ENCODE measurements around the gene MCTP1.
"Not testable (repeated sequence)": the region's sequence is repeated elsewhere in the genome, so short reads cannot be mapped to it uniquely, and the experiment has no call there.

The MCTP1 gene

DNA sequence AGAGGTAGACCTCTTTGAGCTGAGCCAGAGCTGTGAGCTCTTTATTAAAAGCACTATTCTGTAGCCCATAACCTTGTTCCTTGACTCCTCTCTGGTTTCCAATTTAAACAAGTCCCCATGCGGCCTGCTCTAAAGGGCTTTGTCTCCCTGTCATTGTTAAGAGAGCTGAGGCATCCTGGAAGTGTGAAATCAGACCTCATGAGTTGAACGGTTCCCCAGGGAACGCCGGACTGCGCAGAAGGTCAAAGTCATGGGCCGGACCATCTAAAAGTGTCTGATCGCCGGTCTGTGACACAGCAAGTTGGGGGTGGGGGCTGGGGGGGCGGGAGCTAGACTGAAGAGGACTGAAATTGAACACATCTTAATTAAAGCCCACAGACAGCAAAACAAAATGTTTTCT lies 400.6 kb downstream of the MCTP1 start:
- DNase-seq (ENCODE audit: low read depth in 2 of 2), result no peak

DNA sequence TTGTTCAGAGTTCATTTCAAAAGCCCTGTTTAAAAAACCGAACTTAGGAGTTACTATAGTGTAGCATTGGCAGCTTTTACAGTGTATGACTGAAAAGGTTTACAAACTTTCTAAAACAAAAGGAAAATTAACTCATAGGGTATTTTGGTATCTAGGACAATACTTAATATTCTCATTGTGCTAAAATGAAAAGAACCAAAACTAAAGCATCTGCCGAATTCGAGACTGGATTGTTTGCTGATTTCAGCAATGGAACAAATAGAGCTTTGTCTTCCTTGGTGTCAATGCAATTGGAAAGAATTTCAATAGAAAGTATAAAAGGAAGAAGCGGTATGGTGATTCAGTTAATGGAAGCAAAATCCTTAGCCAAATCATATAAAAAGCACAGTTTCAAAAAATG lies 412.4 kb downstream of the MCTP1 start:
- no peak for DNase-seq (ENCODE audit: low read depth in 2 of 2)

DNA sequence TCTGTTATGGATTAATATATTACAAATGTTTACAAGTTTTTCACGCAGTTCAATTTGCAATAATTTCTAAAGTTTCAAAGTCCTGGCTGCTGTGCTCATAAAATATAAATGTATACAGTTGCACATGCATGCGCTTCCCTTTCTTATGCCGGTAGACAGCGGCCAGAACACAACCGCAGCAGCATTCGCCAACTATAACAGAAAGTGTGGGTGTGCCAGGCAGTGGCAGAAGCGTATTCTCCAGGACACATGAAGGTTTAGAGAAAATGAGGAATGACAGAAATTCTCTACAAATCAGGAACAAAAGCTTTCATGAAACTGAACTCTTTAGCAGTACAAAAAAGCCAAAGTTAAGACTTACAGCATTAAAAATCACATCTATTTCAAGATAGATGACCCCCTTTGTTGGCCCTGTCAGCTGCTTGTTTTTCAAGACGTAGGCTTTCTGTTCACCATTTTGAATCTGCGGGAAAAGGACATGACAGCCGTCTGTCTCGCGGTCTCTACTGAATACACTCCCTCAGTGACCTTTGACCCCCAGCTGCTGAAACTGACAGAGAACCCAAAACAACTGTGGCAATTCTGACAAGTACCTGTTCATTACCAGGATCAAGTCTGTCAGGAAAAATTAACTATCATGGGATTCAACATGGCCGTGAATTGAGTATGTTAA lies 414.2 kb downstream of the MCTP1 start:
- DNase-seq (ENCODE audit: low read depth in 2 of 2), result no peak

DNA sequence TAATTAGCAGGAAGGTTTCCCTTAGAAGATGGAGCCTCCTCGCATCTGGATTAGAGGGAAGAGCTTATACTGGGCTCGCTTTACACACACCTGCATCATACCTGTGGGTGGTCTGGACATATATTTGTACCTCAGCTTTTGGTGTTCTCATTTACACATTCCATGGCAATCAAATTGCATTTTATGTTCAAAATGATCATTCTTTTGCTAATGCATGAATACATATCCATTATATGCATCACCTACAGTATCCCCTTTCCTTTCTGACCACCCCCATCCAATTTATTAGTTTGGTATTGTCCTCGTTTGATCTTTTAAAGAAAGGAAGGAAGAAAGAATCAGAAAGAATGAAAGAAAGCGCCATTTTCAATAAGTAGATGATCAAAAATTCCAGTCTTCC lies 415.0 kb downstream of the MCTP1 start:
- DNase-seq (ENCODE audit: low read depth in 2 of 2), result no peak

DNA sequence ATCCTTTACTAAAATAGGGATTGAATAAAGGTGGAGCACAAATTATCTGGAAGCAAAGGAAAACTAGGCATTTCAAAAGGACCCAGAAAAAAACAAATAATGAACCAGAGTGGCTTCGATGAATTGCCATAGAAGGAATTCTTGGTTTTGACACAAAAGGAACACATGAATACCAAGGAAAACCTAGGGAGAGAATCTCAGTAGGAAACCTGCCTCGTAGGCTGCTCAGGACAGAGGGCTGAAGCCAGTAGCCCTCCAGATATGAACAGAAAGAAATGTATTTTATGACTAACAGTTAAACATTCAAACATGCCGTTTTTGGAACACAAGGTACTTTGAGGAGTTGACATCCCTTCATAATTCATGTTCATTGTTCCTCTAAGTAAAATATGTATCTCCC lies 420.9 kb downstream of the MCTP1 start:
- DNase-seq (ENCODE audit: low read depth in 2 of 2), result no peak

DNA sequence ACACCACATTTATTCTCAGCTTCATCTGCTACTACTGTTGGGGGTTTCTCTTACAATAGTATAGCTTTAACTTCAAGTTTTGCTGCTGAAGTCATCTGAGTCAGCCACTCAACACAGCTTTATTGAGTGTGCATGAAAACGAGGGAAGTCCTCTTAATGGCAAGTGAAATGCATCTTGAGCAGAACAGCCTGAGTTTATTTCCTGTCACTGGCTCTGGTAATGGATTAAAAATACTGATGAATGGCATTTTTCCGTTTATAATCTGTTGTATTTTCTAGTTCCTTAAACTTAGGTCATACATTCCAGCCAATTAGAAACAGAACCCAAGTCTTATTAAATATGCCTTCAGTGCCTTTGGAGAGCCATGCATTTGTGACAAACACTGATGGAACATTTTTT lies 427.8 kb downstream of the MCTP1 start:
- DNase-seq (ENCODE audit: low read depth in 2 of 2), result no peak

DNA sequence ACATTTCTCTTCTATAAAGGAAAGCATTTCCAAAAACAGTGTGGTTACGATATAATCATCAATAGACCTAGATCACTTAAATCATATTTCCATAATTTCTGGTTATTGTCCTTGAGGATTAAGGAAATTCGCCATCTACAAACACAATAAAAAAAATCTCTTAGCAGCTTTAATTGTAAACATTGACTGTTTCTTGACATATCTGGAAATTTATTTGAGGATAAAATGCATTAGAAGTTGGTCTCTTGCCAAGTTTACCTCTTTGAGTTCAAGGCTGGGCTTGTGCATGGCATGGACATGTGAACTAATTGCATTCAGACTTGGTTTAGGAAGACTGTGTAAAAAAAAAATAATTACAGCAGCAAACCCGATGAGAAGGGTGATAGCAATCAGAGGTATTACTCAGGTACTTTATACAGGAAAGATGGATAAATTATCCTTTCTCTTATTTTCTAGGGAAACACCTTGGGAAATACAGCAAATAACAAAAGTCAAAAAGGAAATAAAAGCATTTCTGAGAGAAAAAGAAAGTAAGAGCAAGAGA lies 428.6 kb downstream of the MCTP1 start:
- DNase-seq (ENCODE audit: low read depth in 2 of 2), result no peak

DNA sequence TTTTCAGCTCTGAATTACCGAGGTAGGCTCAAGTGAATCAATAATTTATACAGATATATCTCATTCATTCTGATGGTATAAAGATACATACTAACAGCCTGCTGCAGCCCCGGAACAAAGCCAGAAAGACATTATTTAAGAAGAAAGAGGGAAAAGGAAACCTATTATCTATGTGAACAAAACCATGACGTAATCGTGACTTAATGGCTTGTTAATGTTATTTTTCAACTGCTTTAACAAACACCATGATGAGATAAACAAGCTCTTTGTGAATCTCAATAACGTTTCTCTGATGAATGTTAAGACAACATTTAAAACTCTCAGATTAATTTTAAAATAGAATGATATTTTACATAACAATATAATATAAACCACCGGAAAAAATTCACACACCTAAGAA lies 429.4 kb downstream of the MCTP1 start:
- DNase-seq (ENCODE audit: low read depth in 2 of 2), result no peak

DNA sequence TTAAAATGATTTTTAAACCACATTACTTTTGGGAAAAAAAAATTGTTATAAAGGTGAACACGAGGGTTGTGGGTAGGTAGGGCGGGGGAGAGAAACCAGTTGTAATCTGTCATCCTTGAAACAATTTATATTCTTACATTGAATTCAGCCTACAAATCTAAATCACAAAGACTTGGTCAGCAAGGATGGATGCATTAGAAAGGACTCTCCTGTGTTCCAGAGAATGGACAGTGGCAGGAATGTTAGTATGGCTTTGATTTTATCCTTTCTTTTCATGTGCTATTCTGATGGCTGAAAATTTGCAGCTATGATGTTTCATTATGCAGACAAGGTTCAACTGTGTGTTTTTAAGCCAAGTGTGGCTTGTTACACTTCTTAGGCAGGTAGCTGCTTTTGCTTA lies 431.8 kb downstream of the MCTP1 start:
- no peak for DNase-seq (ENCODE audit: low read depth in 2 of 2)

DNA sequence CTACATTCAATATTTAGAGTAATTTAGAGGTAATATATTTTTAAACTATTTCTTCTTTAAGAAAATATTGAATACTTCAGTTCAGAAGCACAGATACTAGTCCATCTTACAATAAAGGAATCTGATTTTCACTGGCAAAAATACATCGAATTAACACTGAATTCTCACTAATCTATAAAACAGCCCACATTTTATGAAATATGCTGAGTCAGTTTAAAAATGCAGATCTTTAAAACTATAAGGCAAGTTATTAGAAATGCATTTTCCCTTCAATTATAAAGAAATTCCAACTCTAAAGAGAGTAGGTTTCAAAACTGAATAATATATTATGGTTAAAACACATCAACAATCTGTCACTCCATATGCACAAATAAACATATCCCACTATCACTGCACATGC lies 433.9 kb downstream of the MCTP1 start:
- DNase-seq (ENCODE audit: low read depth in 2 of 2), result no peak

DNA sequence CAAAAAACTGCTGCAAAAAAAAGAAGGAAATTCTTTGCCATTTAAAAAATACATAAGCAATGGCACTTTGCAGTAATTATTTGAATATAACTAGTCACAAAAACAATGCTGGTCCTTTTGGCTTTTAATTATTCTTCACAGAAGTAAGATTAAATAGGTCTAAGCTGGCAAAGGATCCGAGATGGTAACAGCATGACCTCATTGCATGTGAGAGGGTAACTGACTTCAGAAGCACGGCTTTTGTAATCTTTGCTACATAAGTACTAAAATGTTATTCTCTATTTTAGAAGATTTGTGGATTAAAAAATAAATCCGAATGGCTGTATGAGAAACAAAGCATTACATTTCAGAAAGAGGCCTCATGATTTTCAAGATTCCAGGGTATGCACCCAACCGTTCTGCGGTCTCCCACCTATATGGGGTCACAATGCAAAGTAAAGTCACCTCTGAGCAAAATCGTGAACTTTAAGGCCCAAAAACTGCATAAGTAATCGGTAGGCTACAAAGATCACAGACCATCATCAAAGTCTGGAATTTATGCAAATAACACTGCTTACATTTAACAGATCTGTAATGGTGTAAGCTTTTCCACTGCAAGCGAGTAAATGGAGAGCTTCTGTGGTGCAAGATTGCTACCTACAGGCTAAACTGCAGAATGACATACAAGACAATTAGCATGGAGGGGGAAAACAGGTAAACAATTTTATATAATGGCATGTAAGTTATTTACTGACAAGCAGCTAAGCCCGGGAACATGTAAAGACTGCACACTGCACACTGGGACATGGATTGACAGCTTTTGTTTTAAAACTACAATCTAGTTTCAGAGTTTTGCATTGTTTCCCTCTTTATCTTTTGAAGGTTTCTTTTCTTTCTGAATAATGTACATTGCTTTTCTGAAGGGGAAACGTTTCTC lies 434.8 kb downstream of the MCTP1 start:
- DNase-seq (ENCODE audit: low read depth in 2 of 2), result peak in 1 of 2 donors; percentile 19

DNA sequence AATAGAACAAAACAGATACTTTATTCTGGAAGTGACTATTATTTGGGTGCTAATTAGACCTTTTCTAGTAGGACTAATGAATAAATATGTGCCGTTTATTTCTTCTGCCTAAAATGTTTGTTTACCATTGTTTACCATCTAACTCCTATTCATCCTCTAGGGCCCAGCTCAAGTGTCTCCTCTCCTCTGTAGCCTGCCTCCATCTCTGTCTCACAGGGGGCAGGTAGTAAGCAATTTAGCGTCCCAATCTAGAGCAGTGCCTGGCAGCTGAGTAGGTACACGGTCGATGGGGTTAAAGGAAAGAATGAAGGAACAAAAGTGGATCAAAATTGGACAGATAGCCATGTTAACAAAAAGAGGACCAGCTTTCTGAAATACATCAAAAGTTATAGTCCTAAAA lies 435.6 kb downstream of the MCTP1 start:
- no peak for DNase-seq (ENCODE audit: low read depth in 2 of 2)

DNA sequence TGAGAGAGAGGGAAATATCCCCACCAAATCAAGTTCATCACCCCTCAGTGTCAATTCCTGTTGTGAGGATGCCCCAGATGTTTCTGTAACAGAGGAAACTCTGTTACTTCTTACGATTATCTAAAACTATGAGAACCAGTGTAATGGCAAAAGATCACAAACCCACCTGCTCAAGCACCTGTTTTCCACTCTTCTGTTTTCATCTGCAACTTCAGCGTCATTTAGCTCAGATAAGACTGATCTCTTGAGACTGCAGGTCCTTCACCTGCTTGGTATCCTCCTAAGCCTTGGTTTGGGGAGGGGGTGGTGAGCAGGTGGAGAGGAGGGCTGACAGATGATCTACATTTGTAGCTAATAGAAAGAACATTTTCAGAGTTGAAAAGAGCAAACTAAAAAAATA lies 437.2 kb downstream of the MCTP1 start:
- DNase-seq (ENCODE audit: low read depth in 2 of 2), result no peak

DNA sequence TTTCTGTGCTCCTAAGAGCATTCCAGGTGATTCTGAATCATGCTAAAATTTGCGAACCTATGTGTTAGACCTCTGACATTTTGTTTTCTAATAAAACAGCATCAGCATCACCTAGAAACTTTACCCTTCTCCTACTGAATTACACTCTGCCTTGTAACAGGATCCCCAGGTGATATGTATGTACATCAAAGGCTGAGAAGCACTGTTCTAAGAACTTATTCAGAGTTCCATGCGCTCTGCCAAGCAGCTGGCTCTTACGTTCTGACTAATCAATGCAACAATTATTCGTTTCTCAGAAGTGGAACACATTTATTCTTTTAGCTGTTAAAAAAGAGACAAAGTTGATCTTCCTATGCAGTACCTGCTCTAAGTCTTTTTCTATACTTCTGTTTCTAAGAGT lies 437.9 kb downstream of the MCTP1 start:
- no peak for DNase-seq (ENCODE audit: low read depth in 2 of 2)

DNA sequence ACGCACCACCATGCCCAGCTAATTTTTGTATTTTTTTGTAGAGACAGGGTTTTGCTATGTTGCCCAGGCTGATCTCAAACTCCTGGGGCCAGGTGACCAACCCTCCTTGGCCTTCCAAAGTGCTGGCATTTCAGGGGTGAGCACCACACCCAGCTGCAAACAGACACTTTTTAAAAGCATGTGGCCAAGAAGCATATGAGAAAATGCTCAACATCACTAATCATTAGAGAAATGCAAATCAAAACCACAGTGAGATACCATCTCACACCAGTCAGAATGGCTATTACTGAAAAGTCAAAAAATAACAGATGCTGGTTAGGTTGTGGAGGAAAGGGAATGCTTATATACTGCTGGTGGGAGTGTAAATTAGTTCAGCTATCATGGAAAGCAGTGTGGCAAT lies 439.2 kb downstream of the MCTP1 start:
- DNase-seq (ENCODE audit: low read depth in 2 of 2), result not testable (repeated sequence)

DNA sequence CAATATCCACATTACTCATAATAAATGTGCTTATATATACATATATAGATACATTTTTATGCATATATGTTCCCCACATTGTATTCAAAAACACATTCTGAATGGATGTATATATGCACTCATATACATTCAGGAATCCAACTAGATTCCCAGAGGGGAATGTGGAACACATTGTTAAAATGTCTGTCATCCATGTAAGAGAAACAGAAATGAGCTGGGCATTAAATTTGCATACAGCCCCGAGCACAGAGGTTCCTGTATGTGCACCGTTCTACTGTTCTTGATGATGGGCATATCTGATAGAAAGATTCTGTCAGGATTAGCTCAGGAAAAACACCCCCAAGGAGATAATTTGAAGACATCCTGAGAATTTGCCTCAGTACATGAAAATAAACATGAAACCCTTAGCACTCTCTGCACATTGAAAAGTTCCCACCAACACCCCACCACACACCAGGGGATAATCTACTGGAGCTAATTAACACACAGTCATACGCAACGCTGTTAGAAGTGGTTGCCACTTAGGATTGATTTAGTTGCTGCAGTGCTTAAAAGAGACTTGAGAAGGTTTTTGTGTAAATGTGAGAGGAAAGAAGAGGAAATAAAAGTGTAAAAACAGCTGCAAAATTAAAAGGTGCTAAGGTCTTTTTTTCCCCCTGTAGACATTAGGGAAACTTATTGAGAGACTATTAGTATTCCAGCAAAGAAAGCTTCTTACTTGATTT lies 443.1 kb downstream of the MCTP1 start:
- no peak for DNase-seq (ENCODE audit: low read depth in 2 of 2)

DNA sequence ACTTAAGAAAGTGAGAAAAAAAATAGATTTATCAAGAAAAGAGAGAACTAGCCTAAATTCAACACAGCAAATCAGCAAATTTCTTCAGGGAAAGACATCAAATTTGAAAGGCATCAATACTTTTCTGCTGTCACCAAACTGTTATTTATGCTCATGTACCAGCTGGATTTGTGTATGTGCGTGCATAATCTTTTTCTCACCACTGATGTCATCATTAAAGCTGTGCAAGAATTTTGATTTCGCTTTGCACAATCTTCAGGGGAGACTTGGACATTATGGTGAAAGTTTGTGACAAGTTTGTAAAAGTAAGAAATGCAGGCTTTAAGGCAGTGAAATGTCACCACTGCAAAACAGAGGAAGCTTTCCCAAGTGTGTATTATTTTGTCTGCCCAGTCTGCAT lies 451.0 kb downstream of the MCTP1 start:
- no peak for DNase-seq (ENCODE audit: low read depth in 2 of 2)

DNA sequence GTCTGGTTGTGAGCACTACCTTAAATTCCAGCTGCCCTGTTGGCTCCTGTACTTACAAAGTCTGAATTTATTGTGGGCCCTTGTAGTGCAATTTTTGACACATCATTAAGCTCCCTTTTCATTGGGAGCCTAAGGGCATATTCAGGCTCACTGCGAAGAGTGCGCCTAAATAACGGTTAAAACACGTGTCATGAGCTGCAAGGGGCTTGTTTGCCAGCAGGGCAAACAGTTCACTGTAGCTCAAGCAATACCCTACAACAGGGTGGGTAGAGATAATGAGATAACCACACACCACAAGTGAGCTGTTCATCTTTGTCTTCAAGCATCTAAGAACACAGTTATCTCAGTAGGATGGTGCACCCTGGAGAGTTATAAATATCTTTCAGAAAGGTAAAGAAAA lies 452.2 kb downstream of the MCTP1 start:
- no peak for DNase-seq (ENCODE audit: low read depth in 2 of 2)

DNA sequence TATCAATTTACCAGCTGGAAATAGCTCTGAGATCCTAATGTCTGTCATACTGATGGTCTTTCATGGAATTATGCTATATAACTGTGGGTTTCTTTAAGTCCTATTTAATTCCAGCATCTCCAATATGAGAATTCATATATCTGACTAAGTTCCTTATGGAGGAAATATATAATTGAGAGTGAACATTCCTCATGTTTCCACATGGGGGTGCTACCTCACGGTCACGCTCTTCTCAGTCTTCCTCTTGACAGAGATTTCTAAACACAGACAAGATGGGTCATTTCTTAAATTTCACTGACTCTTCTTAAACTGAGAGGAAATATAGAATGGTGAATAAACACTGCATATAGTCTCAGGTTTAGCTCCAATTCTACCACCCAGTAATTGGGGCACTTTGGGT lies 454.4 kb downstream of the MCTP1 start:
- DNase-seq (ENCODE audit: low read depth in 2 of 2), result no peak

DNA sequence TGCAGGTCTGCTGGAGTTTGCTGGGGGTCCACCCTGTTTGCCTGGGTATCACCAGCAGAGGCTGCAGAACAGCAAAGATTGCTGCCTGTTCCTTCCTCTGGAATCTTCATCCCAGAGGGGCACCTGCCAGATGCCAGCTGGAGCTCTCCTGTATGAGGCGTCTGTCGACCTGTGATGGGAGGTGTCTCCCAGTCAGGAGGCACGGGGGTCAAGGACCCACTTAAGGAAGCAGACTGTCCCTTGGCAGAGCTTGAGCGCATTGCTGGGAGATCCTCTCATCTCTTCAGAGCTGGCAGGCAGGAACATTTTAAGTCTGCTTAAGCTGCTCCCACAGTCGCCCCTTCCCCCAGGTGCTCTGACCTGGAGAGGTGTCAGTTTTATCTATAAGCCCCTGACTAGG lies 456.7 kb downstream of the MCTP1 start:
- DNase-seq (ENCODE audit: low read depth in 2 of 2), result not testable (repeated sequence)

DNA sequence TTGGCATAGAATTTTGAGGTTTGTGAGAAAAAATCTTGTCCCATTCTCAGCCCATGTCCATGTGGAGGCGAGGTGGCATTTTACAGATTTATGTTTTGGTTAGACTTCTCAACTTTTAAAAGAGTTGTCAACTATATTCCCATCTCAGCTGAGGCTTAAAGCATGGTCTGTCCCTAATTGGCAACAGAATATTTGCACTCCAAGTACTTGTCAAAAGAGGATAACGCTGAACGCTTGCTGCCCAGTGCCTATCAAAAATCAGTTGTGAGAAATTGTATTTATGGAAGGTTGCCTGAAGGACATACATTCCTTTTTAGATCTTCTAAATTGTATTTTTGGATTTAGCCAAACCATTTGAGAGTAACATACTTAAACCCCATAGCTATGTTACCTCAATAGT lies 464.4 kb downstream of the MCTP1 start:
- no peak for DNase-seq (ENCODE audit: low read depth in 2 of 2)

DNA sequence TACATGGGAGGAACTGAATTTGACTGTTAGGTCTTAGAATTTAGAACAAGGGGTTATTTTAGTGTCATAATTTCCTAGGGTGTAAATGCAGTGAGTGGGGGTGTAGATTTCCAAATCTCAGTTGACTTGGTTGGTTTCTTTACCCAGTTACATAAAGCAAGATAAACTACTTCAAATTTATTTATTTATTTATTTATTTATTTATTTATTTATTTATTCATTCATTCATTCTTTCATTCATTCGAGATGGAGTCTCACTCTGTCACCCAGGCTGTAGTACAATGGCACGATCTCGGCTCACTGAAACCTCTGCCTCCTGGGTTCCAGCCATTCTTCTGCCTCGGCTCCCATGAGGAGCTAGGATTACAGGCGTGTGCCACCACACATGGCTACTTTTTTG lies 466.0 kb downstream of the MCTP1 start:
- DNase-seq (ENCODE audit: low read depth in 2 of 2), result no peak
